DND-41 (cell line): ENCODE measurements around the gene TPRX2.
"Not testable (repeated sequence)": the region's sequence is repeated elsewhere in the genome, so short reads cannot be mapped to it uniquely, and the experiment has no call there.

Experiments
- EZH2 ChIP-seq: IDR thresholded peaks from 3 replicates; pipeline ENCODE4 v1.6.1; 2012; ENCODE audit warnings: borderline replicate concordance, low read depth, mild to moderate bottlenecking, moderate library complexity, low read length, inconsistent platforms; ENCODE audit not compliant: severe bottlenecking
- TF ChIP-seq, protein P1 (sequence below): IDR thresholded peaks from 2 replicates; pipeline ENCODE4 v1.5.1; 2012; ENCODE audit warnings: borderline replicate concordance, low read length, moderate library complexity, mild to moderate bottlenecking; ENCODE audit not compliant: poor library complexity, severe bottlenecking; ENCODE audit errors: extremely low read depth

DNA sequence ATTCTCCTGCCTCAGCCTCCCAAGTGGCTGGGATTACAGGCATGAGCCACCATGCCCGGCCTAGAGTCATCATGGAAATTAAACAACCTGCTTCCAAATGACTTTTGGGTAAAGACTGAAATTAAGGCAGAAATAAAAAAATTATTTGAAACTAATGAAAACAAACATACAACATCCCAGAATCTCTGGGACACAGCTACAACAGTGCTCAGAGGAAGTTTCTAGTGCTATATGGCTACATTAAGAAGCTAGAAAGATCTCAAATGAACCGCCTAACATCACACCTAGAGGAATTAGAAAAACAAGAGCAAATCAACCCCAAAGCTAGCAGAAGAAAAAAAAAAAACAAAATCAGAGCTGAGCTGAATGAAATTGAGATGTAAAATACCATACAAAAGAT lies 51.2 kb downstream of the TPRX2 start:
- TF ChIP-seq EZH2, result not testable (repeated sequence)
- TF ChIP-seq, protein P1, sequence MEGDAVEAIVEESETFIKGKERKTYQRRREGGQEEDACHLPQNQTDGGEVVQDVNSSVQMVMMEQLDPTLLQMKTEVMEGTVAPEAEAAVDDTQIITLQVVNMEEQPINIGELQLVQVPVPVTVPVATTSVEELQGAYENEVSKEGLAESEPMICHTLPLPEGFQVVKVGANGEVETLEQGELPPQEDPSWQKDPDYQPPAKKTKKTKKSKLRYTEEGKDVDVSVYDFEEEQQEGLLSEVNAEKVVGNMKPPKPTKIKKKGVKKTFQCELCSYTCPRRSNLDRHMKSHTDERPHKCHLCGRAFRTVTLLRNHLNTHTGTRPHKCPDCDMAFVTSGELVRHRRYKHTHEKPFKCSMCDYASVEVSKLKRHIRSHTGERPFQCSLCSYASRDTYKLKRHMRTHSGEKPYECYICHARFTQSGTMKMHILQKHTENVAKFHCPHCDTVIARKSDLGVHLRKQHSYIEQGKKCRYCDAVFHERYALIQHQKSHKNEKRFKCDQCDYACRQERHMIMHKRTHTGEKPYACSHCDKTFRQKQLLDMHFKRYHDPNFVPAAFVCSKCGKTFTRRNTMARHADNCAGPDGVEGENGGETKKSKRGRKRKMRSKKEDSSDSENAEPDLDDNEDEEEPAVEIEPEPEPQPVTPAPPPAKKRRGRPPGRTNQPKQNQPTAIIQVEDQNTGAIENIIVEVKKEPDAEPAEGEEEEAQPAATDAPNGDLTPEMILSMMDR, result not testable (repeated sequence)
